GM21447 (cell line): Measurements from ENCODE around the gene CMC1.

Experiments
- ATAC-seq: cut with Tn5 transposase; IDR thresholded peaks from one replicate; pipeline ENCODE4 v1.9.1; 2021; ENCODE audit not compliant: unreplicated experiment

The CMC1 gene

GRCh38 chr3:28348629-28349468 is 107.4 kb downstream of the CMC1 start, which contains the start of the genes AZI2 and ZCWPW2:
Gene AZI2 (minus strand): TSS chr3:28348824. CDS start chr3:28340617, 8,207 bp downstream.
Gene ZCWPW2 (plus strand): TSS chr3:28348721. CDS start chr3:28413069, 64,348 bp downstream.
- peak; percentile 89 for ATAC-seq

- no peak for ATAC-seq
Observed at GRCh38 chr3:28349469-28350000, 108.1 kb downstream of the CMC1 start.
